GM11168 (cell line): ENCODE results near the gene CASQ2.

Source experiments
- in situ Hi-C: fragments of 300-500 bp; cut with MboI; formaldehyde crosslinking; loops from one replicate; pipeline ENCODE4 v1.12.0; 2022; ENCODE audit warnings: low sequenced_read_pairs; ENCODE audit not compliant: unreplicated experiment

Gene CASQ2

GRCh38 chr1:115768549-115768948 is at the start of gene CASQ2:
Gene CASQ2, minus strand, starts transcription at chr1:115768714. Its CDS starts 173 bp downstream, at chr1:115768541.
- in situ Hi-C loops: loop anchor here (25.0 kb wide), 1 partner anchor 456 kb away; no protein-coding TSS in a partner anchor

GRCh38 chr1:115815694-115816093 is 47.2 kb upstream of the CASQ2 start:
- in situ Hi-C loops: no loop called here

- in situ Hi-C loops: no loop called here
These were observed 46.3 kb upstream of the CASQ2 start for GRCh38 chr1:115814685-115815398.

GRCh38 chr1:115813727-115814126 is 45.2 kb upstream of the CASQ2 start:
- in situ Hi-C loops: no loop called here

GRCh38 chr1:115811140-115811828 is 42.8 kb upstream of the CASQ2 start:
- in situ Hi-C loops: no loop called here

- in situ Hi-C loops: no loop called here
These were observed 42.1 kb upstream of the CASQ2 start for GRCh38 chr1:115810609-115811008.

GRCh38 chr1:115809847-115810246 is 41.3 kb upstream of the CASQ2 start:
- in situ Hi-C loops: loop anchor here (10.0 kb wide), 1 partner anchor 175 kb away; no protein-coding TSS in a partner anchor

GRCh38 chr1:115809076-115809475 is 40.6 kb upstream of the CASQ2 start:
- in situ Hi-C loops: loop anchor here (10.0 kb wide), 1 partner anchor 176 kb away; no protein-coding TSS in a partner anchor

- in situ Hi-C loops: loop anchor here (10.0 kb wide), 1 partner anchor 177 kb away; no protein-coding TSS in a partner anchor
These were observed 39.2 kb upstream of the CASQ2 start for GRCh38 chr1:115807723-115808122.

GRCh38 chr1:115805597-115805996 is 37.1 kb upstream of the CASQ2 start:
- in situ Hi-C loops: loop anchor here (10.0 kb wide), 1 partner anchor 179 kb away; no protein-coding TSS in a partner anchor

- in situ Hi-C loops: loop anchor here (10.0 kb wide), 1 partner anchor 182 kb away; no protein-coding TSS in a partner anchor
These were observed 33.9 kb upstream of the CASQ2 start for GRCh38 chr1:115802416-115802815.

- in situ Hi-C loops: no loop called here
These were observed 29.0 kb upstream of the CASQ2 start for GRCh38 chr1:115797486-115797885.

- in situ Hi-C loops: no loop called here
These were observed 28.4 kb upstream of the CASQ2 start for GRCh38 chr1:115796897-115797296.

- in situ Hi-C loops: no loop called here
These were observed 27.5 kb upstream of the CASQ2 start for GRCh38 chr1:115796036-115796435.

- in situ Hi-C loops: no loop called here
These were observed 26.6 kb upstream of the CASQ2 start for GRCh38 chr1:115794976-115795639.

GRCh38 chr1:115793162-115793561 is 24.6 kb upstream of the CASQ2 start:
- in situ Hi-C loops: no loop called here

- in situ Hi-C loops: no loop called here
These were observed 23.3 kb upstream of the CASQ2 start for GRCh38 chr1:115791816-115792215.

- in situ Hi-C loops: no loop called here
These were observed 22.3 kb upstream of the CASQ2 start for GRCh38 chr1:115790846-115791245.

GRCh38 chr1:115790356-115790755 is 21.8 kb upstream of the CASQ2 start:
- in situ Hi-C loops: no loop called here

- in situ Hi-C loops: no loop called here
These were observed 14.8 kb upstream of the CASQ2 start for GRCh38 chr1:115783311-115783710.
